Heart left ventricle (tissue), 16 donors: ENCODE measurements around the gene JAKMIP3. TPM values are rescaled to one million over a fixed set of nuclear protein-coding genes. Genes with fewer than 3 reads are reported as not detected.

ENCODE experiments used
- ATAC-seq, 4 donors: fragments of 200-7000 bp; cut with Tn5 transposase; one replicate each; pipeline ENCODE4 v1.9.1; 2020 to 2022; ENCODE audit warnings: moderate library complexity in 4 of 4, mild to moderate bottlenecking in 3 of 4, moderate number of reproducible peaks in 1 of 4
- DNase-seq, 5 donors: peaks; one replicate each; pipeline ENCODE4 v3.0.0-alpha.2; 2020
- H3K27ac ChIP-seq, 12 donors: fragments of 200-600 bp; sonication (generic) in 4 of 12; one replicate each; pipeline versions ENCODE4 v1.5.0 to v1.8.0; 2016 to 2022; ENCODE audit warnings: mild to moderate bottlenecking in 2 of 12
- H3K27me3 ChIP-seq, 9 donors: fragments of 200-600 bp; sonication (generic) in 2 of 9; one replicate each; pipeline versions ENCODE4 v1.5.1 to v1.8.0; 2016 to 2022; ENCODE audit warnings: mild to moderate bottlenecking in 3 of 9
- H3K36me3 ChIP-seq, 9 donors: fragments of 200-600 bp; sonication (generic) in 2 of 9; one replicate each; pipeline versions ENCODE4 v1.5.0 to v1.8.0; 2018 to 2022; ENCODE audit warnings: mild to moderate bottlenecking in 2 of 9
- H3K4me1 ChIP-seq, 12 donors: fragments of 200-600 bp; sonication (generic) in 4 of 12; one replicate each; pipeline versions ENCODE4 v1.5.0 to v1.8.0; 2016 to 2022; ENCODE audit warnings: mild to moderate bottlenecking in 3 of 12
- H3K4me3 ChIP-seq, 12 donors: fragments of 200-600 bp; sonication (generic) in 4 of 12; one replicate each; pipeline versions ENCODE4 v1.5.0 to v1.8.0; 2017 to 2022; ENCODE audit warnings: mild to moderate bottlenecking in 9 of 12, moderate library complexity in 4 of 12
- H3K9me3 ChIP-seq, 12 donors: fragments of 200-600 bp; sonication (generic) in 4 of 12; one replicate each; pipeline versions ENCODE4 v1.5.0 to v1.8.0; 2016 to 2022; ENCODE audit warnings: mild to moderate bottlenecking in 1 of 12
- CTCF ChIP-seq, 12 donors: fragments of 200-600 bp; sonication (generic) in 4 of 12; IDR thresholded peaks; one replicate each; pipeline versions ENCODE4 v1.5.0 to v1.8.0; 2018 to 2022; ENCODE audit warnings: antibody characterized with exemption in 12 of 12, mild to moderate bottlenecking in 5 of 12
- POLR2A ChIP-seq, 2 donors: fragments of 450-650 bp; IDR thresholded peaks; one replicate each; pipeline ENCODE4 v1.6.1; 2017; ENCODE audit warnings: antibody characterized with exemption in 2 of 2, mild to moderate bottlenecking in 2 of 2, moderate library complexity in 2 of 2
- WGBS, 4 donors: extraction: QIAGEN DNeasy Blood & Tissue Kit in 2 of 4; methylation state at CpG; one replicate each; pipeline versions ENCODE4 v1.1.5 to v1.1.7; 2013 to 2018; 5-methylcytosine and 5-hydroxymethylcytosine counted together
- intact Hi-C, 10 donors: fragments of 100-400 bp; cut with DNase I; formaldehyde crosslinking; loops; one replicate each; pipeline versions ENCODE4 v1.11.1 to v1.14.2; 2022
- polyA plus RNA-seq, 2 donors: library from polyadenylated mRNA; stranded (reverse); fragments of 200-250 nt; gene quantifications; one replicate each; pipeline ENCODE4 v1.2.3, GENCODE V29; 2013
- total RNA-seq, 9 donors: library from RNA; depleted of rRNA in 2 of 9; stranded (reverse); fragments of >200 nt in 2 of 9; fragmentation: NEBNext Ultra II Directional in 3 of 9; extraction: Animal tissue kit (Norgen Biotek cat#: 25700) in 3 of 9; gene quantifications; one replicate each; pipeline versions ENCODE4 v1.1.0 to v1.2.4, GENCODE V29; 2016 to 2023
- donor health status: ischemic (EF 13 %, LVEDD 7.1; RV severe dilation, severe dysfunction).
- donor health status: healthy with polysubstance abuse.
- donor health status: DM: no; HTN: yes; CAD: no.
- donor health status: DM: no; HTN: no; CAD: no.
- donor health status: ischemic (EF 25% LVEDD 6.9; RV normal size, moderate dysfunction).
- donor health status: ischemic (EF 25% LVEDD 5.7; RV mildly dilated, moderate dysfunction).
- donor health status: healthy.
- donor health status: DM: yes; HTN: yes; CAD: no.
- donor health status: ischemic (EF 35%, LVEDD 5.7; RV mildly dilated, moderate dysfunction).
- donor health status: nonischemic (EF 11% LVEDD 7.7; RV severe dilation, severe dysfunction).
- donor health status: DM: yes; HTN: yes; CAD: no.
- donor health status: PGD.
- donor health status: ischemic (EF 29% LVEDD 5.4; RV normal size, mild dysfunction).
- donor health status: nonischemic (EF 23%, LVEDD 6.1; RV moderate dilation, normal function).

The JAKMIP3 gene
- total and polyA plus RNA-seq, 11 donors: 0.06 to 3.1 (median 1.3) TPM

DNA sequence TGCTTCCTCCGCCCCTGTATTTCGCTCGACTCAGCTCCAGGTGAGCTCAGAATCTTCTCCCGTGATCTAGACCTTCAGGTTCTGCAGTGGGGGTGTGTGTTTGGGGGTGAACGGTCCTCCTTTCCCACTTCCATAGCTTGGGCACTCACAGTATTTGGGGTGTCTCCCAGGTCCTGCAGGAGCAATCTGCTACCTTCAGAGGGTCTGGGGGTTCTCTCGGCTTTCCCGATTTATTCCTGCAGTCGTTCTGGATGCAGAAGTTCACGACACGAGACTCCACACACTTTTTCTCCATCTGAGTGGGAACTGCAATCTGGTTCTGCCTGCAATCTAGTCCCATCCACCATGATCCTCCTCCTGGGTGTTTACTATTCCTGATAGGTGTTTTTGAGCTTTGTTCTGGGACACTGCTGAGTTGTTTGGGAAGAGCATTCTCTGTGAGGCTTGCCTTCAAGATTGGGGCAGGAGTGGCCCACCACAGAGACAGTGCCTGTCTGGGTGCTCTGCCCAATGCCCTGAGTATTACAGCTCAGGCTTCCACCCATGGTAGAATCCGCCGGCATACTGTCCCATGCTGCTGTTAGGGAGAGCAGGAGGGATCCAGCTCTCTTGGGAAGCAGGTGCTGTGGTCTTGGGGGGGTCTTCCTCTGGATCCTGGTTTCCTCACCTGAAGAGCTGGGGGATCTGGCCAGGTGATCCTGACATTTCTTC, 29.8 kb downstream of the JAKMIP3 start:
- peak overlapping the region in 1 of 12 donors; percentile 35 for H3K27ac ChIP-seq
- H3K4me1 ChIP-seq: peaks cover 0 to 20% (median 0%) of the 10 kb centered on the region in 12 donors
- intact Hi-C loops: no loop called here
- no peak overlapping the region for H3K4me3 ChIP-seq
- TF ChIP-seq CTCF (IDR thresholded peaks at IDR 0.05) (no peak), POLR2A (IDR thresholded peaks at IDR 0.05) (no peak)
- DNase-seq (no peak), ATAC-seq (peak in 2 of 4 donors; percentile 10 to 39)
- H3K27me3 ChIP-seq: no peaks in the 10 kb centered on the region
- 87 to 92% (median 88%) methylated on average over 12 of the region's 12 CpGs for WGBS, 4 donors
- no peaks in the 10 kb centered on the region for H3K36me3 ChIP-seq
- no peaks in the 10 kb centered on the region for H3K9me3 ChIP-seq

- no peak overlapping the region for H3K4me3 ChIP-seq
- H3K27me3 ChIP-seq: no peaks in the 10 kb centered on the region
- intact Hi-C loops: no loop called here
- peak overlapping the region in 1 of 12 donors; percentile 35 for H3K27ac ChIP-seq
- WGBS, 4 donors: 25 to 33% (median 27%) methylated on average over 6 of the region's 6 CpGs
- TF ChIP-seq CTCF (IDR thresholded peaks at IDR 0.05): no peak
- no peaks in the 10 kb centered on the region for H3K9me3 ChIP-seq
- no peaks in the 10 kb centered on the region for H3K36me3 ChIP-seq
- ATAC-seq (peak; percentile 91 to 96 (median 92)), DNase-seq (peak in 1 of 5 donors; percentile 49)
- peaks cover 0 to 20% (median 0%) of the 10 kb centered on the region in 12 donors for H3K4me1 ChIP-seq
Observed at GRCh38 chr10:132096223-132096622, 30.5 kb downstream of the JAKMIP3 start.

- no peak for DNase-seq
- intact Hi-C loops: no loop called here
- H3K4me1 ChIP-seq: peaks cover 0 to 20% (median 0%) of the 10 kb centered on the region in 12 donors
- no peaks in the 10 kb centered on the region for H3K36me3 ChIP-seq
- H3K9me3 ChIP-seq: no peaks in the 10 kb centered on the region
- peak in 1 of 4 donors; percentile 23 for ATAC-seq
- H3K4me3 ChIP-seq: no peak overlapping the region
- no peak overlapping the region for H3K27ac ChIP-seq
- no peaks in the 10 kb centered on the region for H3K27me3 ChIP-seq
- TF ChIP-seq CTCF (IDR thresholded peaks at IDR 0.05) (no peak), POLR2A (IDR thresholded peaks at IDR 0.05) (no peak)
- WGBS, 4 donors: 92 to 97% (median 94%) methylated on average over 22 of the region's 22 CpGs
Observed at GRCh38 chr10:132096863-132097478, 31.2 kb downstream of the JAKMIP3 start.

- intact Hi-C loops: no loop called here
- Histone ChIP-seq H3K36me3 (no peaks in the 10 kb centered on the region), H3K4me3 (no peak overlapping the region), H3K9me3 (no peaks in the 10 kb centered on the region), H3K27me3 (no peaks in the 10 kb centered on the region), H3K27ac (no peak overlapping the region), H3K4me1 (peaks cover 0 to 20% (median 0%) of the 10 kb centered on the region in 12 donors)
- DNase-seq (no peak), ATAC-seq (no peak)
- TF ChIP-seq POLR2A (IDR thresholded peaks at IDR 0.05): no peak
- TF ChIP-seq CTCF (IDR thresholded peaks at IDR 0.05): no peak
- 76 to 94% (median 76%) methylated on average over 4 to 5 of the region's 5 CpGs for WGBS, 4 donors
Observed at GRCh38 chr10:132097609-132098377, 32.0 kb downstream of the JAKMIP3 start.
